Fibroblast of the aortic adventitia (primary cell): Measurements from ENCODE around the gene IFNA2. TPM values are rescaled to one million over a fixed set of nuclear protein-coding genes. Genes with fewer than 3 reads are reported as not detected.
A peak's percentile ranks its signal among the peaks of the same experiment; 100 is the strongest.

Source experiments
- DNase-seq: peaks from one replicate; pipeline ENCODE4 v3.0.0-alpha.2; 2010; ENCODE audit warnings: low read depth
- H3K4me3 ChIP-seq: 2 replicates; pipeline ENCODE4 v1.5.1; 2011; ENCODE audit warnings: low read depth, mild to moderate bottlenecking, control low read depth, low read length, moderate library complexity
- CTCF ChIP-seq: IDR thresholded peaks from 2 replicates; pipeline ENCODE4 v1.5.1; 2011; ENCODE audit warnings: mild to moderate bottlenecking, low read length, control low read depth, inconsistent platforms; ENCODE audit not compliant: insufficient read depth
- total RNA-seq: library from RNA; depleted of rRNA; stranded (reverse); fragments of >200 nt; gene quantifications from 2 replicates; pipeline ENCODE4 v1.2.3, GENCODE V29; 2012; ENCODE audit warnings: low replicate concordance

IFNA2 gene
- total RNA-seq, 1 donor = not detected

- TF ChIP-seq CTCF = no peak
- DNase-seq = no peak
Measured at GRCh38 chr9:21415493-21416267, 30.5 kb upstream of the IFNA2 start.

GRCh38 chr9:21414220-21414940 is 29.2 kb upstream of the IFNA2 start:
- no peak for DNase-seq
- no peak for TF ChIP-seq CTCF
- no peak overlapping the region for H3K4me3 ChIP-seq

More at GRCh38 chr9:21415493-21416267, 30.5 kb upstream of the IFNA2 start:
- H3K4me3 ChIP-seq = no peak overlapping the region

- no peak for DNase-seq
- H3K4me3 ChIP-seq = no peak overlapping the region
- TF ChIP-seq CTCF = peak; percentile 24
Measured at GRCh38 chr9:21413624-21414023, 28.4 kb upstream of the IFNA2 start.

GRCh38 chr9:21413151-21413550 is 28.0 kb upstream of the IFNA2 start:
- no peak for TF ChIP-seq CTCF
- H3K4me3 ChIP-seq = no peak overlapping the region
- no peak for DNase-seq

- TF ChIP-seq CTCF = no peak
- DNase-seq = peak; percentile 25
- H3K4me3 ChIP-seq = no peak overlapping the region
Measured at GRCh38 chr9:21412107-21412506, 26.9 kb upstream of the IFNA2 start.

GRCh38 chr9:21408817-21409216 is 23.6 kb upstream of the IFNA2 start, which contains the start of gene IFNA8:
TSS of gene IFNA8 (plus strand) at chr9:21409117. CDS start at chr9:21409177, 60 bp downstream.
- no peak within 1 kb of the TSS for H3K4me3 ChIP-seq

More at GRCh38 chr9:21408817-21409216, 23.6 kb upstream of the IFNA2 start, which contains the start of gene IFNA8:
- no peak for TF ChIP-seq CTCF
- DNase-seq = no peak
